ENCODE results near the gene PLB1.
"Not testable (repeated sequence)": the region's sequence is repeated elsewhere in the genome, so short reads cannot be mapped to it uniquely, and the experiment has no call there.

Gene PLB1

GRCh38 chr2:28653892-28654662 lies 158.2 kb downstream of the PLB1 start:
- DNase-seq = no peak

- no peak for DNase-seq
These were observed 158.9 kb downstream of the PLB1 start for GRCh38 chr2:28654663-28655320.

- no peak for DNase-seq
These were observed 161.2 kb downstream of the PLB1 start for GRCh38 chr2:28656937-28657615.

GRCh38 chr2:28658369-28658768 lies 162.5 kb downstream of the PLB1 start:
- DNase-seq = no peak

- no peak for DNase-seq
These were observed 163.3 kb downstream of the PLB1 start for GRCh38 chr2:28659127-28659526.

- no peak for DNase-seq
These were observed 165.7 kb downstream of the PLB1 start for GRCh38 chr2:28661589-28662001.

GRCh38 chr2:28662044-28662443 lies 166.2 kb downstream of the PLB1 start:
- DNase-seq = no peak

- DNase-seq = no peak
These were observed 166.8 kb downstream of the PLB1 start for GRCh38 chr2:28662468-28663181.

GRCh38 chr2:28663359-28663758 lies 167.5 kb downstream of the PLB1 start:
- no peak for DNase-seq

- DNase-seq = no peak
These were observed 168.4 kb downstream of the PLB1 start for GRCh38 chr2:28664120-28664842.

GRCh38 chr2:28665041-28665704 lies 169.3 kb downstream of the PLB1 start:
- peak; percentile 34 for DNase-seq

- DNase-seq = not testable (repeated sequence)
These were observed 170.0 kb downstream of the PLB1 start for GRCh38 chr2:28665811-28666377.

GRCh38 chr2:28666496-28667184 lies 170.8 kb downstream of the PLB1 start:
- no peak for DNase-seq

- no peak for DNase-seq
These were observed 171.4 kb downstream of the PLB1 start for GRCh38 chr2:28667261-28667660.

GRCh38 chr2:28668106-28668814 lies 172.4 kb downstream of the PLB1 start:
- DNase-seq = no peak

- DNase-seq = no peak
These were observed 173.0 kb downstream of the PLB1 start for GRCh38 chr2:28668880-28669279.

- DNase-seq = no peak
These were observed 175.0 kb downstream of the PLB1 start for GRCh38 chr2:28670856-28671255.

- no peak for DNase-seq
These were observed 177.5 kb downstream of the PLB1 start for GRCh38 chr2:28673338-28673737.

- no peak for DNase-seq
These were observed 178.3 kb downstream of the PLB1 start for GRCh38 chr2:28674062-28674712.

GRCh38 chr2:28674713-28675068 lies 178.8 kb downstream of the PLB1 start:
- no peak for DNase-seq

Data from NCI-H1694 treated with DMSO at 0.1 percent for 48 hours (cell line).